H1 (cell line): ENCODE results near the gene KRT8.

Experiments
- ASH2L ChIP-seq: fragments of 200-600, 300-600 bp; sonication (generic); IDR thresholded peaks from one replicate; pipeline ENCODE4 v1.7.1; 2017; ENCODE audit warnings: low read length
- ATF3 ChIP-seq: IDR thresholded peaks from 2 replicates; pipeline ENCODE4 v1.6.1; 2011; ENCODE audit warnings: low read depth, mild to moderate bottlenecking, low read length; ENCODE audit not compliant: insufficient read depth
- EP300 ChIP-seq, 2 experiments: IDR thresholded peaks; 1 replicate in 1 of 2; 2 replicates in 1 of 2; pipeline ENCODE4 v1.6.1; 2011 to 2012; ENCODE audit warnings: low read depth in 2 of 2, low read length in 2 of 2, mild to moderate bottlenecking in 2 of 2, borderline replicate concordance in 1 of 2, inconsistent platforms in 1 of 2, moderate library complexity in 1 of 2
- EZH2 ChIP-seq: fragments of 200-600 bp; sonication (generic); IDR thresholded peaks from 2 replicates; pipeline ENCODE4 v1.7.1; 2012; ENCODE audit warnings: low read depth, mild to moderate bottlenecking, moderate library complexity, low read length, inconsistent platforms; ENCODE audit not compliant: severe bottlenecking
- GABPA ChIP-seq: IDR thresholded peaks from 2 replicates; pipeline ENCODE4 v1.6.1; 2011; ENCODE audit warnings: mild to moderate bottlenecking, low read length, moderate library complexity, borderline replicate concordance; ENCODE audit not compliant: insufficient read depth
- RBBP5 ChIP-seq: IDR thresholded peaks from 2 replicates; pipeline ENCODE4 v1.7.1; 2012; ENCODE audit warnings: low read depth, mild to moderate bottlenecking, inconsistent platforms, low read length, moderate library complexity, borderline replicate concordance
- SP1 ChIP-seq: IDR thresholded peaks from 2 replicates; pipeline ENCODE4 v1.6.1; 2011; ENCODE audit warnings: low read depth, low read length
- TAF1 ChIP-seq: IDR thresholded peaks from 2 replicates; pipeline ENCODE4 v1.6.1; 2011; ENCODE audit warnings: mild to moderate bottlenecking, low read depth, low read length
- TF ChIP-seq, protein P1 (sequence below), 3 experiments: IDR thresholded peaks; 1 replicate in 2 of 3; 2 replicates in 1 of 3; pipeline versions ENCODE4 v1.5.1 to v1.6.1; 2011; ENCODE audit warnings: low read length in 3 of 3, mild to moderate bottlenecking in 3 of 3, inconsistent platforms in 2 of 3, low read depth in 1 of 3, moderate library complexity in 1 of 3; ENCODE audit not compliant: insufficient read depth in 1 of 3; ENCODE audit errors: control extremely low read depth in 1 of 3
- TF ChIP-seq, protein P2 (sequence below): IDR thresholded peaks from 2 replicates; pipeline ENCODE4 v1.6.1; 2012; ENCODE audit warnings: inconsistent platforms

DNA sequence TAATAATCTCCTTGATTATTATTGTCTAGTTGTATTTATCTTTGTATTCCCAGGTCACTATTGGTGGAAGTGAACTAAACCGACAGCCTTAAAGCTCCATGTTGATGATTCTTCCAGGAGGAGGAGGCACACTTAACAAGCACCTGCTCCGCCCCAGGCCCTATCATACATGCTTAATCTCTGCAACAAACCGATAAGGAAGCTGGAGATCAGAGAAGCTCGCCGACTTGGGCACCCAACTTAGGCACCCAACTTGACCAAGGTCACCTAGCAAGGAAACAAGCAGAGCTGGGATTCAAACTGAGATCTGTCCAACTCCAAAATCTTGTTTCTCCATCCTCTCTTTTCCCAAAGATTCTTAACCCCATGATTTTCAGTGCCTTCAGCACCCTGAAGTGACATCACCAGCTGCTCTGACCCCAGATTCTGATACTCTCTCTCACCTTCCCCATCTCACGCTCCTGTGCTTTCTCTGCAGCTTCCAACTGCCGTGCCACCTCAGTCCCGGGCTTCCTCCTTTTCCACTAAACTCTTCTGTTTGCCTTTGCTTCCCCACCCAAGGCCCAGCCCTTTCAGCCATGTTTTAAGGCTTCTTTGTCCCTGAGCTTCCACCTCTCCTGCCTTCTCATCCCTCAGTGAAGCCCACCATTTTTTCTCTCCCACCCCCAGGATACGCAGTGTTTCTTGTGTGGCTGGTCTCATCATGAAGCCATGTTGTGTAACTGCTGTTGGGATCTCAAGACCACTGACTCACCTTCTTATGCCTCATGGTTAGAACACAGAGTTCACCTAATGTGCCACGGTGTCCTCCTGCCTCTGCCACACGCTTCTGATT, 37.4 kb upstream of the KRT8 start:
- no peak for TF ChIP-seq EZH2
- TF ChIP-seq, protein P1, sequence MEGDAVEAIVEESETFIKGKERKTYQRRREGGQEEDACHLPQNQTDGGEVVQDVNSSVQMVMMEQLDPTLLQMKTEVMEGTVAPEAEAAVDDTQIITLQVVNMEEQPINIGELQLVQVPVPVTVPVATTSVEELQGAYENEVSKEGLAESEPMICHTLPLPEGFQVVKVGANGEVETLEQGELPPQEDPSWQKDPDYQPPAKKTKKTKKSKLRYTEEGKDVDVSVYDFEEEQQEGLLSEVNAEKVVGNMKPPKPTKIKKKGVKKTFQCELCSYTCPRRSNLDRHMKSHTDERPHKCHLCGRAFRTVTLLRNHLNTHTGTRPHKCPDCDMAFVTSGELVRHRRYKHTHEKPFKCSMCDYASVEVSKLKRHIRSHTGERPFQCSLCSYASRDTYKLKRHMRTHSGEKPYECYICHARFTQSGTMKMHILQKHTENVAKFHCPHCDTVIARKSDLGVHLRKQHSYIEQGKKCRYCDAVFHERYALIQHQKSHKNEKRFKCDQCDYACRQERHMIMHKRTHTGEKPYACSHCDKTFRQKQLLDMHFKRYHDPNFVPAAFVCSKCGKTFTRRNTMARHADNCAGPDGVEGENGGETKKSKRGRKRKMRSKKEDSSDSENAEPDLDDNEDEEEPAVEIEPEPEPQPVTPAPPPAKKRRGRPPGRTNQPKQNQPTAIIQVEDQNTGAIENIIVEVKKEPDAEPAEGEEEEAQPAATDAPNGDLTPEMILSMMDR (IDR thresholded peaks at IDR 0.05; ENCODE audit: control extremely low read depth in 1 of 3, insufficient read depth in 1 of 3, low read depth in 1 of 3, low read length in 3 of 3) = no peak
- TF ChIP-seq ASH2L = no peak
- no peak for TF ChIP-seq EP300 (IDR thresholded peaks at IDR 0.05; ENCODE audit: borderline replicate concordance in 1 of 2, low read depth in 2 of 2, low read length in 2 of 2)
- TF ChIP-seq, protein P2, sequence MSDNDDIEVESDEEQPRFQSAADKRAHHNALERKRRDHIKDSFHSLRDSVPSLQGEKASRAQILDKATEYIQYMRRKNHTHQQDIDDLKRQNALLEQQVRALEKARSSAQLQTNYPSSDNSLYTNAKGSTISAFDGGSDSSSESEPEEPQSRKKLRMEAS = no peak
- TF ChIP-seq SP1 = no peak
- TF ChIP-seq GABPA = no peak
- TF ChIP-seq RBBP5 = no peak
- TF ChIP-seq TAF1 = no peak
- no peak for TF ChIP-seq ATF3
